ENCODE measurements around the gene NID2.

- TF ChIP-seq SP1 (IDR thresholded peaks at IDR 0.05; ENCODE audit: low read depth, low read length) (no peak), BRCA1 (IDR thresholded peaks at IDR 0.05; ENCODE audit: low read depth, low read length) (no peak), POLR2A (IDR thresholded peaks at IDR 0.05; ENCODE audit: low read depth, low read length) (no peak), CTCF (IDR thresholded peaks at IDR 0.05 in 2 of 3, conservative IDR thresholded peaks at IDR 0.05 in 1 of 3; ENCODE audit: control insufficient read depth in 2 of 3, extremely low read depth in 1 of 3, insufficient read depth in 1 of 3, low read depth in 3 of 3, low read length in 3 of 3) (no peak)
These were observed 56.2 kb downstream of the NID2 start for GRCh38 chr14:52012635-52013034.

All from GM12878 (cell line).